ENCODE data around the gene WASF3.

Gene WASF3

DNA sequence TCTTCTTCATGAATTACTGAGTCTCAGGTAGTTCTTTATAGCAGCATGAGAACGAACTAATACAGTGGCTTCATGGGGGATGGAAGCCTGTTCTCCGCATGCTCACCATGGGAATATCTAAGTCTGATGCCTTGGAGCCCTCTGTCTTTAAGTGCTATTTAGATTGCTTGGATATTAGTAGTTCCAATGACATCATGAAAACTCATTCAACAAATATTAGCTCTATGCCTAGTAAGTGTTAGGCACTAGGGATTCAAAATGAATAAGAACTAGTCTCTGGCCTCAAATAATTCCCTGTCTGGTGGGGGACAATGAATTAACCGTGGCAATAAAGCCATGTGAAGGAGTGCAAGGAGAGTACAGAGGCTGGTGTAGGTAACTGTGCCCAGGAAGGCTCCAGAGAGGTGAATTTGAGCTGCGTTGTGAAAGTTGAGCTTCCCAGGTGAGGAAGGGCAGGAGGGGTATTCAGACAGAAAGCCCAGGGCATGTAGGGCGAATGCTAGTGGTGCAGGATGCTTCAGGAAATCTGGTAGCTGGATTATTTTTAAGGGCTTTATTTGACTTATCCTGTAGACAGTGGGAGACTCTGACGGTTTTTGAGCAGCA is 6.1 kb upstream of the WASF3 start:
- no peak overlapping the region for H3K4me3 ChIP-seq (ENCODE audit: low read depth in 1 of 2, low read length in 2 of 2)
- no peak overlapping the region for H2AFZ ChIP-seq (ENCODE audit: low read depth, low read length)
- ATAC-seq (ENCODE audit: insufficient read depth, low read depth) (no peak), DNase-seq (no peak)
- no peak overlapping the region for H3K27ac ChIP-seq (ENCODE audit: low read length)
- H3K9me3 ChIP-seq (ENCODE audit: insufficient read depth, low read length, severe bottlenecking), result no peaks in the 10 kb centered on the region
- H3K79me2 ChIP-seq (ENCODE audit: insufficient read depth, low read length), result no peaks in the 10 kb centered on the region
- H3K4me1 ChIP-seq (ENCODE audit: insufficient read depth, low read length), result no peaks in the 10 kb centered on the region
- H3K36me3 ChIP-seq (ENCODE audit: insufficient read depth, low read length), result no peaks in the 10 kb centered on the region
- TF ChIP-seq, protein P1, sequence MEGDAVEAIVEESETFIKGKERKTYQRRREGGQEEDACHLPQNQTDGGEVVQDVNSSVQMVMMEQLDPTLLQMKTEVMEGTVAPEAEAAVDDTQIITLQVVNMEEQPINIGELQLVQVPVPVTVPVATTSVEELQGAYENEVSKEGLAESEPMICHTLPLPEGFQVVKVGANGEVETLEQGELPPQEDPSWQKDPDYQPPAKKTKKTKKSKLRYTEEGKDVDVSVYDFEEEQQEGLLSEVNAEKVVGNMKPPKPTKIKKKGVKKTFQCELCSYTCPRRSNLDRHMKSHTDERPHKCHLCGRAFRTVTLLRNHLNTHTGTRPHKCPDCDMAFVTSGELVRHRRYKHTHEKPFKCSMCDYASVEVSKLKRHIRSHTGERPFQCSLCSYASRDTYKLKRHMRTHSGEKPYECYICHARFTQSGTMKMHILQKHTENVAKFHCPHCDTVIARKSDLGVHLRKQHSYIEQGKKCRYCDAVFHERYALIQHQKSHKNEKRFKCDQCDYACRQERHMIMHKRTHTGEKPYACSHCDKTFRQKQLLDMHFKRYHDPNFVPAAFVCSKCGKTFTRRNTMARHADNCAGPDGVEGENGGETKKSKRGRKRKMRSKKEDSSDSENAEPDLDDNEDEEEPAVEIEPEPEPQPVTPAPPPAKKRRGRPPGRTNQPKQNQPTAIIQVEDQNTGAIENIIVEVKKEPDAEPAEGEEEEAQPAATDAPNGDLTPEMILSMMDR (IDR thresholded peaks at IDR 0.05; ENCODE audit: borderline replicate concordance, extremely low read depth, low read length, poor library complexity, severe bottlenecking), result no peak
- no peak for TF ChIP-seq EZH2 (IDR thresholded peaks at IDR 0.05; ENCODE audit: borderline replicate concordance, low read depth, low read length, severe bottlenecking)
- no peak overlapping the region for H3K4me2 ChIP-seq (ENCODE audit: insufficient read depth, low read length)
- H4K20me1 ChIP-seq (ENCODE audit: insufficient read depth, low read length), result no peaks in the 10 kb centered on the region
- H3K9ac ChIP-seq (ENCODE audit: low read depth, low read length), result no peak overlapping the region
- peaks cover 6% of the 10 kb centered on the region for H3K27me3 ChIP-seq (ENCODE audit: insufficient read depth, low read length, poor library complexity)

DNA sequence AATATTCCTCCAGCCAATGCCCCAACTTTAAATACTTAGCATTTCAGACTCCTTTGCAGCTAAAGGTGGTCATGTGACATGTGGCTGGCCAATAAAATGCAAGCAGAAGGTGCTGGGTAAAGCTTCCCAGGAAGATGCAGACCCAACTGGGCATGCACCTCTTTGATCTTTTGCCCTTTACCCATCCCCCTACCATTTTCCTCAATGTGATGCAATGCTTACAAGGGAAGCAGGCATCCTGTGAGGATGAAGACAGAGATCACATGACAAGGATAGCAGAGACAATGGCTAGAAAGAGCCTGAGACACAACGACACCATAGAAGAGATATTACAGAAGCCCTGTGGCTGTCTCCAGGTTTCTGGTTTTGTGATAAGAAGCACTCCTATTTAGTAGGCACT is 2.1 kb upstream of the WASF3 start:
- no peak overlapping the region for H2AFZ ChIP-seq (ENCODE audit: low read depth, low read length)
- no peaks in the 10 kb centered on the region for H3K79me2 ChIP-seq (ENCODE audit: insufficient read depth, low read length)
- H3K27ac ChIP-seq (ENCODE audit: low read length), result no peak overlapping the region
- H3K4me3 ChIP-seq (ENCODE audit: low read depth in 1 of 2, low read length in 2 of 2), result no peak overlapping the region
- no peak overlapping the region for H3K4me2 ChIP-seq (ENCODE audit: insufficient read depth, low read length)
- DNase-seq (no peak), ATAC-seq (ENCODE audit: insufficient read depth, low read depth) (no peak)
- H3K4me1 ChIP-seq (ENCODE audit: insufficient read depth, low read length), result no peaks in the 10 kb centered on the region
- TF ChIP-seq, protein P1 (IDR thresholded peaks at IDR 0.05; ENCODE audit: borderline replicate concordance, extremely low read depth, low read length, poor library complexity, severe bottlenecking), result no peak
- TF ChIP-seq EZH2 (IDR thresholded peaks at IDR 0.05; ENCODE audit: borderline replicate concordance, low read depth, low read length, severe bottlenecking), result no peak
- H3K36me3 ChIP-seq (ENCODE audit: insufficient read depth, low read length), result no peaks in the 10 kb centered on the region
- peaks cover 3% of the 10 kb centered on the region for H3K27me3 ChIP-seq (ENCODE audit: insufficient read depth, low read length, poor library complexity)
- H3K9ac ChIP-seq (ENCODE audit: low read depth, low read length), result no peak overlapping the region
- H4K20me1 ChIP-seq (ENCODE audit: insufficient read depth, low read length), result no peaks in the 10 kb centered on the region
- H3K9me3 ChIP-seq (ENCODE audit: insufficient read depth, low read length, severe bottlenecking), result no peaks in the 10 kb centered on the region

GRCh38 chr13:26557051-26557392 is 461 bp upstream of the WASF3 start:
- no peaks in the 10 kb centered on the region for H3K36me3 ChIP-seq (ENCODE audit: insufficient read depth, low read length)
- no peak overlapping the region for H3K4me2 ChIP-seq (ENCODE audit: insufficient read depth, low read length)
- DNase-seq (no peak), ATAC-seq (ENCODE audit: insufficient read depth, low read depth) (no peak)
- no peaks in the 10 kb centered on the region for H3K9me3 ChIP-seq (ENCODE audit: insufficient read depth, low read length, severe bottlenecking)
- H2AFZ ChIP-seq (ENCODE audit: low read depth, low read length), result no peak overlapping the region
- no peaks in the 10 kb centered on the region for H3K4me1 ChIP-seq (ENCODE audit: insufficient read depth, low read length)
- H3K9ac ChIP-seq (ENCODE audit: low read depth, low read length), result no peak overlapping the region
- H3K4me3 ChIP-seq (ENCODE audit: low read depth in 1 of 2, low read length in 2 of 2), result no peak overlapping the region
- H4K20me1 ChIP-seq (ENCODE audit: insufficient read depth, low read length), result no peaks in the 10 kb centered on the region
- no peak for TF ChIP-seq EZH2 (IDR thresholded peaks at IDR 0.05; ENCODE audit: borderline replicate concordance, low read depth, low read length, severe bottlenecking)
- TF ChIP-seq, protein P1 (IDR thresholded peaks at IDR 0.05; ENCODE audit: borderline replicate concordance, extremely low read depth, low read length, poor library complexity, severe bottlenecking), result no peak
- H3K27me3 ChIP-seq (ENCODE audit: insufficient read depth, low read length, poor library complexity), result no peaks in the 10 kb centered on the region
- H3K79me2 ChIP-seq (ENCODE audit: insufficient read depth, low read length), result no peaks in the 10 kb centered on the region
- no peak overlapping the region for H3K27ac ChIP-seq (ENCODE audit: low read length)

Measured in DND-41 (cell line).